Esophagus (tissue), 2 donors: ENCODE results near the gene POLR1D. TPM values are rescaled to one million over a fixed set of nuclear protein-coding genes. Genes with fewer than 3 reads are reported as not detected.

Experiments used
- H3K27ac ChIP-seq, 2 donors: one replicate each; pipeline ENCODE4 v1.5.1; 2013; ENCODE audit warnings: low read depth in 2 of 2, mild to moderate bottlenecking in 2 of 2, inconsistent platforms in 1 of 2, low read length in 1 of 2, moderate library complexity in 1 of 2
- H3K27me3 ChIP-seq, 2 donors: one replicate each; pipeline ENCODE4 v1.6.1; 2013; ENCODE audit warnings: low read length in 2 of 2, control low read depth in 1 of 2, mild to moderate bottlenecking in 1 of 2; ENCODE audit not compliant: insufficient read depth in 2 of 2, control insufficient read depth in 1 of 2
- H3K36me3 ChIP-seq, 2 donors: one replicate each; pipeline ENCODE4 v1.6.1; 2013; ENCODE audit warnings: low read length in 1 of 2; ENCODE audit not compliant: control insufficient read depth in 2 of 2, insufficient read depth in 2 of 2
- H3K4me1 ChIP-seq, 2 donors: one replicate each; pipeline ENCODE4 v1.6.1; 2013; ENCODE audit warnings: low read length in 1 of 2; ENCODE audit not compliant: control insufficient read depth in 2 of 2, insufficient read depth in 2 of 2
- H3K4me3 ChIP-seq, 2 donors: one replicate each; pipeline ENCODE4 v1.5.1; 2013; ENCODE audit warnings: low read length in 2 of 2, mild to moderate bottlenecking in 2 of 2, low read depth in 1 of 2, moderate library complexity in 1 of 2
- H3K9me3 ChIP-seq, 2 donors: one replicate each; pipeline ENCODE4 v1.6.1; 2013; ENCODE audit warnings: mild to moderate bottlenecking in 2 of 2, low read depth in 1 of 2, low read length in 1 of 2, moderate library complexity in 1 of 2; ENCODE audit not compliant: control insufficient read depth in 2 of 2, insufficient read depth in 1 of 2
- WGBS, 2 donors: extraction: QIAGEN DNeasy Blood & Tissue Kit; methylation state at CpG; one replicate each; pipeline ENCODE4 v1.1.7; 2013; 5-methylcytosine and 5-hydroxymethylcytosine counted together
- polyA plus RNA-seq, 2 donors: library from polyadenylated mRNA; stranded (reverse); fragments of 200-250 nt; gene quantifications; one replicate each; pipeline ENCODE4 v1.2.3, GENCODE V29; 2013
- donor health status: healthy with polysubstance abuse.
- donor health status: Bipolar disorder and iron deficiency.

POLR1D gene
- polyA plus RNA-seq, 2 donors: 126 to 133 TPM

- H3K27ac ChIP-seq: peak overlapping the region; percentile 78 to 81
- 54 to 68% methylated on average over 3 of the region's 3 CpGs for WGBS, 2 donors
- no peaks in the 10 kb centered on the region for H3K27me3 ChIP-seq
- no peak overlapping the region for H3K4me3 ChIP-seq
- no peaks in the 10 kb centered on the region for H3K9me3 ChIP-seq
- H3K36me3 ChIP-seq: no peaks in the 10 kb centered on the region
- peaks cover 0 to 7% of the 10 kb centered on the region in 2 donors for H3K4me1 ChIP-seq
These were observed 13.1 kb downstream of the POLR1D start for GRCh38 chr13:27634791-27635190.

- Histone ChIP-seq H3K4me3 (no peak overlapping the region), H3K27me3 (no peaks in the 10 kb centered on the region), H3K4me1 (peaks cover 0 to 7% of the 10 kb centered on the region in 2 donors), H3K36me3 (no peaks in the 10 kb centered on the region), H3K9me3 (no peaks in the 10 kb centered on the region), H3K27ac (no peak overlapping the region)
- WGBS, 2 donors: 75 to 81% methylated on average over 1 of the region's 1 CpG
These were observed 13.6 kb downstream of the POLR1D start for GRCh38 chr13:27635266-27635665.

- 34 to 54% methylated on average over 6 of the region's 6 CpGs for WGBS, 2 donors
- no peaks in the 10 kb centered on the region for H3K27me3 ChIP-seq
- H3K36me3 ChIP-seq: no peaks in the 10 kb centered on the region
- H3K27ac ChIP-seq: no peak overlapping the region
- no peak overlapping the region for H3K4me3 ChIP-seq
- H3K9me3 ChIP-seq: no peaks in the 10 kb centered on the region
- peaks cover 0 to 5% of the 10 kb centered on the region in 2 donors for H3K4me1 ChIP-seq
These were observed 15.0 kb downstream of the POLR1D start for GRCh38 chr13:27636589-27637288.

GRCh38 chr13:27637289-27637626 is 15.6 kb downstream of the POLR1D start:
- peaks cover 0 to 5% of the 10 kb centered on the region in 2 donors for H3K4me1 ChIP-seq
- H3K27me3 ChIP-seq: no peaks in the 10 kb centered on the region
- H3K27ac ChIP-seq: no peak overlapping the region
- no peak overlapping the region for H3K4me3 ChIP-seq
- H3K9me3 ChIP-seq: no peaks in the 10 kb centered on the region
- WGBS, 2 donors: 88% methylated on average over 1 of the region's 1 CpG
- no peaks in the 10 kb centered on the region for H3K36me3 ChIP-seq

DNA sequence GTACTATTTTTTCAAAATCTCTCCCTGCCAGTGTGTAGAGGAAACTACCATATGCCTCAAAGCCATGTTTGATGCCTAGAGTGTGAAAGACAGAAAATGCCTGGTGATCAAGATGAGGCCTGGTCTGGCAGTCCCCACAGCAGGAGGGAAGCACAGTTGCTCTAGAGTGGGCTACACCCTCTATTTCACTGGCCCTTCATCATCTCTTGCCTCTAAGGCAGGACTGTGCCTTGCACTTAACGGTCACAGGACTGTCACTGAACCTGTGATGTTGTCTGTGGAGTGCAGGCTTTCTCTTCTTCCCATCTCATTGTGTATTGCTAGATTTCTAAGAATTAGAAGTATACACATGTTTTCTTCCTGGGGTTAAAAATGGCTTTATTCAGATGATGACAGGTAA is 16.3 kb downstream of the POLR1D start:
- WGBS, 2 donors: 70 to 77% methylated on average over 1 of the region's 1 CpG
- no peak overlapping the region for H3K4me3 ChIP-seq
- no peaks in the 10 kb centered on the region for H3K36me3 ChIP-seq
- peaks cover 0 to 5% of the 10 kb centered on the region in 2 donors for H3K4me1 ChIP-seq
- peak overlapping the region; percentile 25 to 70 for H3K27ac ChIP-seq
- no peaks in the 10 kb centered on the region for H3K9me3 ChIP-seq
- no peaks in the 10 kb centered on the region for H3K27me3 ChIP-seq

DNA sequence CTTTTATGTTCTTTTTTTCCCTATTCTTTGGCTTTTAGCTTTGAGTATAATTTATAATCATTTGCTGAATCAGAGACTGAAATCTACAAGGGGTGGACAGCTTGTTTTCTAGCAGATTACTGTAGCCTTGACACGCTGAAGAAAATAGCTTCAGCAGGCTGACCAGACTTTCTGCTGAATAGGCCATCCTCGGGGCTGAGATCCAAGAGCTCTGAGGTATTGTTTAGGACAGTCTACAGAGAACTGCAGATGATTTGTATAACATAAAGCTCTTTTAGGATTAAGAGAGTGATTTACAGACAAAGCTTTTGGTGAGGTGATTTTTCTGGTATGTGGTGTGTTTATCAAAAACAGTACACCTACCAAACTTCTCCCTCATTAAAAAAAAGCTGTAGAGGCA is 16.8 kb downstream of the POLR1D start:
- peaks cover 0 to 5% of the 10 kb centered on the region in 2 donors for H3K4me1 ChIP-seq
- 23 to 24% methylated on average over 2 of the region's 2 CpGs for WGBS, 2 donors
- no peaks in the 10 kb centered on the region for H3K27me3 ChIP-seq
- no peak overlapping the region for H3K4me3 ChIP-seq
- no peaks in the 10 kb centered on the region for H3K9me3 ChIP-seq
- peak overlapping the region; percentile 57 to 68 for H3K27ac ChIP-seq
- no peaks in the 10 kb centered on the region for H3K36me3 ChIP-seq

GRCh38 chr13:27639186-27639585 is 17.5 kb downstream of the POLR1D start:
- Histone ChIP-seq H3K9me3 (no peaks in the 10 kb centered on the region), H3K27ac (no peak overlapping the region), H3K27me3 (no peaks in the 10 kb centered on the region), H3K4me1 (peaks cover 0 to 5% of the 10 kb centered on the region in 2 donors), H3K36me3 (no peaks in the 10 kb centered on the region), H3K4me3 (no peak overlapping the region)

GRCh38 chr13:27641711-27642502 is 20.2 kb downstream of the POLR1D start:
- Histone ChIP-seq H3K27ac (peak overlapping the region in 1 of 2 donors; percentile 47), H3K4me3 (no peak overlapping the region), H3K9me3 (no peaks in the 10 kb centered on the region), H3K27me3 (no peaks in the 10 kb centered on the region), H3K36me3 (no peaks in the 10 kb centered on the region), H3K4me1 (peaks cover 0 to 5% of the 10 kb centered on the region in 2 donors)
- WGBS, 2 donors: 83 to 88% methylated on average over 4 of the region's 4 CpGs

- WGBS, 2 donors: 54% methylated on average over 5 of the region's 5 CpGs
- H3K9me3 ChIP-seq: no peaks in the 10 kb centered on the region
- H3K36me3 ChIP-seq: peaks cover 0 to 2% of the 10 kb centered on the region in 2 donors
- H3K4me3 ChIP-seq: no peak overlapping the region
- H3K27me3 ChIP-seq: no peaks in the 10 kb centered on the region
- H3K4me1 ChIP-seq: peaks cover 0 to 2% of the 10 kb centered on the region in 2 donors
- peak overlapping the region in 1 of 2 donors; percentile 73 for H3K27ac ChIP-seq
These were observed 21.8 kb downstream of the POLR1D start for GRCh38 chr13:27643334-27644132.
